ENCODE measurements around the gene GALT. TPM values are rescaled to one million over a fixed set of nuclear protein-coding genes. Genes with fewer than 3 reads are reported as not detected.
A peak's percentile ranks its signal among the peaks of the same experiment; 100 is the strongest.

GALT gene
- total and polyA plus RNA-seq, 2 of the 13 experiments (the other 11 are each of a cell fraction or from before 2014, with no cell fraction given): 40.4 to 46.3 TPM

DNA sequence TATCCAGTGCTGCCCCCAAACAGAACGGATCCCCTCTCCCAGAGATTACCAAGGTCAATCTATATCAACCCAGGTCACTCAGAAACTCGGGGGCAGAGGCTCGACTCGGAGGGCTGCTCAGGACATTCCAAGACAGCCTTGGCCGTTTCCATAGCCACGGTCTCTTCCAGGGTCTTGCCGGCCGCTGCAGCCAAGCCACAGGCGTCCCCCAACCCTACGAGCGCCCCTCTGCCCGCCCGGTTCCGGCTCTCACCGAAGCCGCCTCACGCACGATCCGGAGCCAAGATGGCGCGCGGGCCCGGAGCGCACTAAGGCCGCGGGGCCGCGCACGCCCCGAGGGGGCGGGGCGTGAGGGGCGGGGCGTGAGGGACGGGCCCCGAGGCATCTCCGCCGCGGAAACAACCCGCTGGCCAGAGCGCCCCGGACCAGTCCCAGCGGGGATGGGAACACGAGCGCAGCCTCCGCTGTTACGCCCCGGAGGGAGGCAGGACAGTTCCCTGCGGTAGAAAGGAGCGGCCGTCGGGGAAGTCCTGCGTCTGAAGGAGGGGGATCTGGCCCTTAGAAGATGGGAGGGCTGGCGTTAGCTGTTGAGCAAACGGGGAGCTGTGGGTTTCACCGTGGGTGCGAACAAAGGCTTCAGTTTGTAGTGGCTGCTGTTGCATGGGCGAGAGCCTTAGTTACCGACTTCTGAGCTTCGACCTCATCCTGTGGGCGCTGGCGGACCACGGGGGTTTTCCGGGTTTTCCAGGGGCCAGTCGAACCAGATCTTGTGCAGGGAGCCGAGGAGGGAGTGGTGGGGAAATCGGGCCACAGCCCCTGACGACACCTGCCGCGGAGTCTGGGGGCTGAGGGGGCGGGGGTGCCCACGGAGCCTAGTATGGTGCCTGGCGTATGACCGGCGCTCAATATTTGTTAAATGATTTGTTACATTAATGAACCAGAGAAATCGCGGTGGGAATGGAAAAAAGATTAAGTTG is 34.4 kb upstream of the GALT start, which contains the start of gene RPP25L (continued):
- TF ChIP-seq TARDBP (CRISPR knock-in tag; IDR thresholded peaks at IDR 0.05) (peak; percentile 26; the same call in 1 of the 2 replicates), JUND (CRISPR knock-in tag; IDR thresholded peaks at IDR 0.05) (no peak), NR2F6 (IDR thresholded peaks at IDR 0.05) (no peak), NR2F6 (CRISPR knock-in tag; IDR thresholded peaks at IDR 0.05) (no peak), ATF1 (CRISPR knock-in tag; IDR thresholded peaks at IDR 0.05) (no peak), BRD4 (CRISPR knock-in tag; IDR thresholded peaks at IDR 0.05) (peak; percentile 30), SIN3A (IDR thresholded peaks at IDR 0.05; ENCODE audit: borderline replicate concordance, low read depth, low read length) (peak; percentile 35; the same call in 1 of the 2 replicates), ZNF230 (CRISPR knock-in tag; IDR thresholded peaks at IDR 0.05) (no peak), ZBTB20 (CRISPR knock-in tag; IDR thresholded peaks at IDR 0.05; ENCODE audit: borderline replicate concordance, low read depth) (no peak), MED8 (CRISPR knock-in tag; IDR thresholded peaks at IDR 0.05; ENCODE audit: insufficient replicate concordance) (no peak), SALL1 (CRISPR knock-in tag; IDR thresholded peaks at IDR 0.05) (peak; percentile 56), KDM5B (CRISPR knock-in tag; IDR thresholded peaks at IDR 0.05; ENCODE audit: borderline replicate concordance) (no peak), CREM (IDR thresholded peaks at IDR 0.05) (no peak), CREM (CRISPR knock-in tag; IDR thresholded peaks at IDR 0.05) (no peak), SCMH1 (CRISPR knock-in tag; IDR thresholded peaks at IDR 0.05; ENCODE audit: borderline replicate concordance) (no peak), BHLHE40 (IDR thresholded peaks at IDR 0.05; ENCODE audit: low read length) (no peak; the same call in 1 of the 2 replicates), PRMT3 (CRISPR knock-in tag; IDR thresholded peaks at IDR 0.05; ENCODE audit: borderline replicate concordance, low read depth) (no peak), ZNF350 (CRISPR knock-in tag; IDR thresholded peaks at IDR 0.05; ENCODE audit: borderline replicate concordance, low read depth) (peak; percentile 26; the same call in 1 of the 2 replicates), CCDC6 (CRISPR knock-in tag; IDR thresholded peaks at IDR 0.05) (no peak; the same call in 1 of the 2 replicates), ZSCAN29 (CRISPR knock-in tag; conservative IDR thresholded peaks at IDR 0.05) (no peak; the same call in 1 of the 2 replicates), ZNF441 (CRISPR knock-in tag; IDR thresholded peaks at IDR 0.05; ENCODE audit: borderline replicate concordance) (peak; percentile 90; the same call in 1 of the 2 replicates), ZNF615 (CRISPR knock-in tag; IDR thresholded peaks at IDR 0.05; ENCODE audit: borderline replicate concordance) (no peak)
- TF ChIP-seq, protein P1, sequence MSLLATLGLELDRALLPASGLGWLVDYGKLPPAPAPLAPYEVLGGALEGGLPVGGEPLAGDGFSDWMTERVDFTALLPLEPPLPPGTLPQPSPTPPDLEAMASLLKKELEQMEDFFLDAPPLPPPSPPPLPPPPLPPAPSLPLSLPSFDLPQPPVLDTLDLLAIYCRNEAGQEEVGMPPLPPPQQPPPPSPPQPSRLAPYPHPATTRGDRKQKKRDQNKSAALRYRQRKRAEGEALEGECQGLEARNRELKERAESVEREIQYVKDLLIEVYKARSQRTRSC (CRISPR knock-in tag; IDR thresholded peaks at IDR 0.05; ENCODE audit: low read depth): peak; percentile 75; the same call in 1 of the 2 replicates
- TF ChIP-seq, protein P2, sequence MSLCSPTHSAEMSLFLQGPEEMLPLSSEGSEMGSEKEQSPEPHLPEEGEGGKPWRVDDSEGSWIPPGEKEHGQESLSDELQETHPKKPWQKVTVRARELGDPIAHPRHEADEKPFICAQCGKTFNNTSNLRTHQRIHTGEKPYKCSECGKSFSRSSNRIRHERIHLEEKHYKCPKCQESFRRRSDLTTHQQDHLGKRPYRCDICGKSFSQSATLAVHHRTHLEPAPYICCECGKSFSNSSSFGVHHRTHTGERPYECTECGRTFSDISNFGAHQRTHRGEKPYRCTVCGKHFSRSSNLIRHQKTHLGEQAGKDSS (CRISPR knock-in tag; IDR thresholded peaks at IDR 0.05; ENCODE audit: borderline replicate concordance, low read depth): peak; percentile 17; the same call in 1 of the 2 replicates
- TF ChIP-seq, protein P3, sequence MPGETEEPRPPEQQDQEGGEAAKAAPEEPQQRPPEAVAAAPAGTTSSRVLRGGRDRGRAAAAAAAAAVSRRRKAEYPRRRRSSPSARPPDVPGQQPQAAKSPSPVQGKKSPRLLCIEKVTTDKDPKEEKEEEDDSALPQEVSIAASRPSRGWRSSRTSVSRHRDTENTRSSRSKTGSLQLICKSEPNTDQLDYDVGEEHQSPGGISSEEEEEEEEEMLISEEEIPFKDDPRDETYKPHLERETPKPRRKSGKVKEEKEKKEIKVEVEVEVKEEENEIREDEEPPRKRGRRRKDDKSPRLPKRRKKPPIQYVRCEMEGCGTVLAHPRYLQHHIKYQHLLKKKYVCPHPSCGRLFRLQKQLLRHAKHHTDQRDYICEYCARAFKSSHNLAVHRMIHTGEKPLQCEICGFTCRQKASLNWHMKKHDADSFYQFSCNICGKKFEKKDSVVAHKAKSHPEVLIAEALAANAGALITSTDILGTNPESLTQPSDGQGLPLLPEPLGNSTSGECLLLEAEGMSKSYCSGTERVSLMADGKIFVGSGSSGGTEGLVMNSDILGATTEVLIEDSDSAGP (CRISPR knock-in tag; IDR thresholded peaks at IDR 0.05; ENCODE audit: borderline replicate concordance): no peak; the same call in none of the 2 replicates
- TF ChIP-seq, protein P4, sequence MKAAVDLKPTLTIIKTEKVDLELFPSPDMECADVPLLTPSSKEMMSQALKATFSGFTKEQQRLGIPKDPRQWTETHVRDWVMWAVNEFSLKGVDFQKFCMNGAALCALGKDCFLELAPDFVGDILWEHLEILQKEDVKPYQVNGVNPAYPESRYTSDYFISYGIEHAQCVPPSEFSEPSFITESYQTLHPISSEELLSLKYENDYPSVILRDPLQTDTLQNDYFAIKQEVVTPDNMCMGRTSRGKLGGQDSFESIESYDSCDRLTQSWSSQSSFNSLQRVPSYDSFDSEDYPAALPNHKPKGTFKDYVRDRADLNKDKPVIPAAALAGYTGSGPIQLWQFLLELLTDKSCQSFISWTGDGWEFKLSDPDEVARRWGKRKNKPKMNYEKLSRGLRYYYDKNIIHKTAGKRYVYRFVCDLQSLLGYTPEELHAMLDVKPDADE (CRISPR knock-in tag; IDR thresholded peaks at IDR 0.05): no peak

Data from HepG2 (cell line).